Glutamatergic neuron (in vitro differentiated cells): Measurements from ENCODE around the gene ZNF438. TPM values are rescaled to one million over a fixed set of nuclear protein-coding genes. Genes with fewer than 3 reads are reported as not detected.

ENCODE experiments used
- DNase-seq: peaks from one replicate; pipeline ENCODE4 v3.0.0; 2022
- H3K27ac Mint-ChIP-seq: one replicate; pipeline ENCODE4 v1.8.0; 2020; ENCODE audit warnings: mild to moderate bottlenecking, mixed read lengths, inconsistent platforms; ENCODE audit not compliant: unreplicated experiment
- H3K27me3 Mint-ChIP-seq: one replicate; pipeline ENCODE4 v1.8.0; 2020; ENCODE audit warnings: mild to moderate bottlenecking, moderate library complexity, mixed read lengths, inconsistent platforms; ENCODE audit not compliant: unreplicated experiment
- H3K36me3 Mint-ChIP-seq: one replicate; pipeline ENCODE4 v1.8.0; 2020; ENCODE audit warnings: mild to moderate bottlenecking, mixed read lengths, inconsistent platforms; ENCODE audit not compliant: unreplicated experiment
- H3K4me1 Mint-ChIP-seq: one replicate; pipeline ENCODE4 v1.8.0; 2020; ENCODE audit warnings: mild to moderate bottlenecking, low read depth, mixed read lengths, inconsistent platforms; ENCODE audit not compliant: unreplicated experiment
- H3K4me3 Mint-ChIP-seq: one replicate; pipeline ENCODE4 v1.8.0; 2020; ENCODE audit warnings: mild to moderate bottlenecking, mixed read lengths, inconsistent platforms; ENCODE audit not compliant: unreplicated experiment
- H3K9me3 Mint-ChIP-seq: one replicate; pipeline ENCODE4 v1.8.0; 2020; ENCODE audit warnings: mild to moderate bottlenecking, moderate library complexity, mixed read lengths, inconsistent platforms; ENCODE audit not compliant: unreplicated experiment
- CTCF ChIP-seq: fragments of 200-600 bp; sonication (generic); IDR thresholded peaks from one replicate; pipeline ENCODE4 v1.5.0; 2021; ENCODE audit not compliant: partially characterized antibody, unreplicated experiment
- long read RNA-seq: library from polyadenylated mRNA; unstranded; transcript quantifications from one replicate; pipeline ENCODE4 v2.0.0, GENCODE V29; 2020; ENCODE audit not compliant: unreplicated experiment
- total RNA-seq: library from RNA; stranded (reverse); fragmentation: NEBNext Ultra II Directional; extraction: Animal tissue kit (Norgen Biotek cat#: 25700); gene quantifications from one replicate; pipeline ENCODE4 v1.2.1, GENCODE V29; 2021; ENCODE audit not compliant: unreplicated experiment

The ZNF438 gene
- 3.5 TPM for total RNA-seq
- long read RNA-seq: 0 reads

- H3K9me3 Mint-ChIP-seq: peaks cover 9% of the 10 kb centered on the region
- H3K27ac Mint-ChIP-seq: peak within 1 kb of the TSS; percentile 92
- peaks cover 3% of the 10 kb centered on the region for H3K27me3 Mint-ChIP-seq
- H3K36me3 Mint-ChIP-seq: no peaks in the 10 kb centered on the region
- H3K4me3 Mint-ChIP-seq: peak within 1 kb of the TSS; percentile 88
- H3K4me1 Mint-ChIP-seq: peaks cover 21% of the 10 kb centered on the region
- TF ChIP-seq CTCF: no peak
- peak; percentile 97 for DNase-seq
These were observed at the start of gene ZNF438 for GRCh38 chr10:31031558-31032257. Gene ZNF438 (minus strand): TSS chr10:31031865. CDS start chr10:30877034, 154,831 bp downstream.

- TF ChIP-seq CTCF: no peak
- H3K9me3 Mint-ChIP-seq: no peaks in the 10 kb centered on the region
- no peak overlapping the region for H3K4me3 Mint-ChIP-seq
- H3K27me3 Mint-ChIP-seq: no peaks in the 10 kb centered on the region
- H3K4me1 Mint-ChIP-seq: peaks cover 16% of the 10 kb centered on the region
- no peak for DNase-seq
- H3K36me3 Mint-ChIP-seq: no peaks in the 10 kb centered on the region
- H3K27ac Mint-ChIP-seq: no peak overlapping the region
These were observed 44.9 kb upstream of the ZNF438 start for GRCh38 chr10:31076610-31076988.

GRCh38 chr10:31075881-31076609, 44.4 kb upstream of the ZNF438 start:
- no peak for DNase-seq
- peaks cover 16% of the 10 kb centered on the region for H3K4me1 Mint-ChIP-seq
- no peak overlapping the region for H3K4me3 Mint-ChIP-seq
- no peaks in the 10 kb centered on the region for H3K9me3 Mint-ChIP-seq
- H3K27ac Mint-ChIP-seq: no peak overlapping the region
- no peaks in the 10 kb centered on the region for H3K27me3 Mint-ChIP-seq
- no peaks in the 10 kb centered on the region for H3K36me3 Mint-ChIP-seq
- TF ChIP-seq CTCF: no peak

- TF ChIP-seq CTCF: no peak
- Mint-ChIP-seq H3K4me1 (peaks cover 16% of the 10 kb centered on the region), H3K27me3 (no peaks in the 10 kb centered on the region), H3K4me3 (no peak overlapping the region), H3K27ac (no peak overlapping the region), H3K9me3 (no peaks in the 10 kb centered on the region), H3K36me3 (no peaks in the 10 kb centered on the region)
- no peak for DNase-seq
These were observed 43.8 kb upstream of the ZNF438 start for GRCh38 chr10:31075434-31075833.

GRCh38 chr10:31074722-31075086, 43.0 kb upstream of the ZNF438 start:
- no peak for TF ChIP-seq CTCF
- Mint-ChIP-seq H3K27me3 (no peaks in the 10 kb centered on the region), H3K4me3 (no peak overlapping the region), H3K9me3 (no peaks in the 10 kb centered on the region), H3K4me1 (peaks cover 16% of the 10 kb centered on the region), H3K36me3 (no peaks in the 10 kb centered on the region), H3K27ac (peak overlapping the region; percentile 77)
- no peak for DNase-seq
